Calu3 (cell line): ENCODE results near the gene NEURL3. TPM values are rescaled to one million over a fixed set of nuclear protein-coding genes. Genes with fewer than 3 reads are reported as not detected.

ENCODE experiments used
- BruUV-seq: library from RNA; stranded (reverse); fragments of 400-500 nt; replicated peaks from 2 replicates; lab custom pipeline; 2021; lab: Mats Ljungman, UMichigan
- CTCF ChIA-PET: fragments of 300-600 bp; sonication (Branson Sonifier 250); formaldehyde crosslinking; loops from one replicate; lab custom pipeline; 2022; ENCODE audit warnings: antibody characterized with exemption; lab: Charles Lee
- DNase-seq: peaks from one replicate; pipeline ENCODE4 v3.0.0; 2022
- H3K27ac Mint-ChIP-seq: one replicate; pipeline ENCODE4 v1.8.0; 2022; ENCODE audit warnings: mixed read lengths; ENCODE audit not compliant: unreplicated experiment
- H3K27me3 Mint-ChIP-seq: one replicate; pipeline ENCODE4 v1.8.0; 2022; ENCODE audit warnings: mixed read lengths; ENCODE audit not compliant: unreplicated experiment
- H3K36me3 Mint-ChIP-seq: one replicate; pipeline ENCODE4 v1.8.0; 2022; ENCODE audit warnings: mild to moderate bottlenecking, moderate library complexity, mixed read lengths; ENCODE audit not compliant: insufficient read depth, unreplicated experiment
- H3K4me1 Mint-ChIP-seq: one replicate; pipeline ENCODE4 v1.8.0; 2022; ENCODE audit warnings: mild to moderate bottlenecking, low read depth, mixed read lengths; ENCODE audit not compliant: unreplicated experiment
- H3K4me3 Mint-ChIP-seq: one replicate; pipeline ENCODE4 v1.8.0; 2022; ENCODE audit warnings: mild to moderate bottlenecking, low read depth, moderate library complexity, mixed read lengths; ENCODE audit not compliant: unreplicated experiment
- H3K9me3 Mint-ChIP-seq: one replicate; pipeline ENCODE4 v1.8.0; 2022; ENCODE audit warnings: low read depth, mixed read lengths; ENCODE audit not compliant: unreplicated experiment
- CTCF ChIP-seq: fragments of 200-600 bp; IDR thresholded peaks from one replicate; pipeline ENCODE4 v1.8.0; 2022; ENCODE audit warnings: antibody characterized with exemption; ENCODE audit not compliant: unreplicated experiment
- intact Hi-C: fragments of 100-400 bp; cut with micrococcal nuclease; formaldehyde crosslinking; loops from one replicate; pipeline ENCODE4 v1.10.0; 2022; ENCODE audit not compliant: unreplicated experiment
- total RNA-seq: library from RNA; stranded (reverse); gene quantifications from 2 replicates; pipeline ENCODE4 v1.2.3, GENCODE V29; 2022

Gene NEURL3
- total RNA-seq, 1 experiment from 2014 or later = 18.5 TPM

DNA sequence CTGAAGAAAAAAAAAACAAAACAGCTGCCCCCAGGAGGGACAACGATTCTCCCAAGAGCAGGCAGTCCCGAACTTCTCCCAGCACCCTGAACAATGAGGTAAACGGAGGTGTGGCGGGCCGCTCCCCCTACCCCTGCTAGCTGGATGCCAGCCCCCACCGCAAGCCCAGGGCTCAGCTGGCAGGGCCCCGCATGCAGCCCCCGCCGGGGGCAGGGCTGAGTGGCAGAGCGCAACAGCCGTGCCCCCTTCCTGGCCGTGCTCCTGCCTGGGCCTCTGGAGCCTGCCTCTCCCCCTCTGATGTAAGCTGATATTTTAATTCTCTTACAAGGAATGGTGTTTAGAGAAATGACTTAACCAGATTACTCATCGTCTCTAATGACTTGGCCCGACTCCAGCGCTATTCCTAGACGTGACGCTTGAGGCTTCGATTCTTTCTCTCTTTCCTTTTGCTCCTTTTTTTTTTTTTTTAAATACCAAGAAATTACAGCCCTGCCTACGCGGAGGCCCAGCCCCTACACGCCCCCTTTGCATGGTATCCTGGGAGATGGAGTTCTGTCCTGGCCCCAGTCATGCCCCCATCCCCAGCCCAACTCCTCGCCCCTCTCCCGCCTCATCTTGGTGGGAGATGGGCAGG is 26.8 kb upstream of the NEURL3 start:
- TF ChIP-seq CTCF = no peak
- BruUV-seq = no TSS peak
- no peaks in the 10 kb centered on the region for H3K9me3 Mint-ChIP-seq
- peak overlapping the region; percentile 71 for H3K27ac Mint-ChIP-seq
- H3K27me3 Mint-ChIP-seq = no peaks in the 10 kb centered on the region
- H3K4me1 Mint-ChIP-seq = peaks cover 5% of the 10 kb centered on the region
- intact Hi-C loops = no loop called here
- peaks cover 11% of the 10 kb centered on the region for H3K36me3 Mint-ChIP-seq
- CTCF ChIA-PET = interaction anchor here (0.6 to 1.2 kb wide), 4 partner anchors 23 to 539 kb away, joined by 3 to 5 read pairs (median 4); no protein-coding TSS in a partner anchor
- H3K4me3 Mint-ChIP-seq = peak overlapping the region; percentile 65
- DNase-seq = peak; percentile 89

DNA sequence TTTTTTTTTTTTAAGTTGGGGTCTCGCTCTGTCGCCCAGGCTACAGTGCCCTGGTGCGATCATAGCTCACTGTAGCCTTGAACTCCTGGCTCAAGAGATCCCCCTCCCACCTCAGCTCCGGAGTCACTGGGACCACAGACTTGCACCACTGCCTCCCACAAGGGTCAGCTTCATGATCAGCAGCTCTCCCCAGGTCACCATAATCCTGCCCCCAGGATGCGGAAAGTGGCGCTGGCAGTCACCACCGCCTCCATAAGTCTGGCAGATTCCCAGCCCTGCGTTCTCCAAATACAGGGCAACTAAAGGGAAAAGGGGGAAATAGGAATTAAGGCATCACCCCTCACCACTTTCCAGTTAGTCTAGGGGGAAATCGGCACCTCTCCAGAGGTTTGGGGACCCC is 26.2 kb upstream of the NEURL3 start:
- peak overlapping the region; percentile 65 for H3K4me3 Mint-ChIP-seq
- TF ChIP-seq CTCF = no peak
- intact Hi-C loops = no loop called here
- BruUV-seq = TSS peak; percentile 96
- DNase-seq = no peak
- CTCF ChIA-PET = interaction anchor here (0.6 to 1.2 kb wide), 4 partner anchors 23 to 538 kb away, joined by 3 to 5 read pairs (median 4); no protein-coding TSS in a partner anchor
- peaks cover 5% of the 10 kb centered on the region for H3K4me1 Mint-ChIP-seq
- peaks cover 7% of the 10 kb centered on the region for H3K36me3 Mint-ChIP-seq
- peak overlapping the region; percentile 71 for H3K27ac Mint-ChIP-seq
- H3K9me3 Mint-ChIP-seq = no peaks in the 10 kb centered on the region
- H3K27me3 Mint-ChIP-seq = peaks cover 3% of the 10 kb centered on the region

DNA sequence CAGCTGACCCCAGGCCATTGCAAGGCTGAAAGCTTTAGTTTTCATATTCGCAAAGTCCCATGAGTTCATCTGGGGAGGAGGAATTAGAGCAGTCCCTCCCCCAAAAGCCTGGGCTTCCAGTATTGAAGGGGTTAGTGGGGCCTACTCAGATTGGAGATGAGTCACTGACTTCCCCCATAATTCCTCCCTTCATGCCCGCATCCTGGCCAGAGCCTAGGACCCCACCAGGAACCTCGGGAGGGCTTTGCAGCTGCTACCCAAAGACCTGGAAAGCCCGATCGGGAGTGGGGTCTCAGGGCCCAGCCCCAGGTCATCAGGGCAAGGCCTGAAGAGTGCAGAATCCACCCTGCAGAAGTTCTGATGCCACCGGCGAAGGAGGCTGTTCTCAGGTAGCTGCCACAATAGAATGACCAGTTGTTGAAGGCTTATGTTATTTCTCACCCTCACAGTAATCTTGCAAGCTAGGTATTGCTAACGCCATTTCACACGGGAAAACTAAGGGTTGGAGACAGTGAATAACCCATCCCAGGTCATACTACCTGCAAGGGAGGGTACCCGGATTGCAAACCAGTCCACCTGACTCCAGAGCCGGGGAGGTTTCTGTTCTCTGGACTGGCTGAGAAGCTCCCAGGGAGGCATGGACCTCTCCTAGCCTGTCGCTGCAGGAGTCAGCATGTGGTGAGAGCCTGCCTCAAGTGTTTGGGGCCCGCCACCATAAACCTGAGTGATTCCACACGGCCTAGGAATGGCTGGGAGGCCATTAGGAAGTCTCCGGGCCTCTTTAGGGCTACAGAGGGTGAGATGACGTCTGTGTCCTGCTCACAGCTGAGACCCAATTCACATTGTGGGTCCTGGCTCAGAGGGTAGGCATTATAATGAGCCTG is 25.6 kb upstream of the NEURL3 start:
- H3K4me3 Mint-ChIP-seq = no peak overlapping the region
- H3K36me3 Mint-ChIP-seq = peaks cover 7% of the 10 kb centered on the region
- no peaks in the 10 kb centered on the region for H3K9me3 Mint-ChIP-seq
- CTCF ChIA-PET = interaction anchor here (1.1 to 1.2 kb wide), 2 partner anchors 24 to 52 kb away, joined by 3 to 5 read pairs; no protein-coding TSS in a partner anchor
- peaks cover under 1% of the 10 kb centered on the region for H3K4me1 Mint-ChIP-seq
- no peak for DNase-seq
- no peak overlapping the region for H3K27ac Mint-ChIP-seq
- BruUV-seq = no TSS peak
- no peak for TF ChIP-seq CTCF
- H3K27me3 Mint-ChIP-seq = peaks cover 10% of the 10 kb centered on the region
- intact Hi-C loops = no loop called here

GRCh38 chr2:96530144-96530430 is 24.9 kb upstream of the NEURL3 start:
- H3K36me3 Mint-ChIP-seq = peaks cover 7% of the 10 kb centered on the region
- no peak overlapping the region for H3K4me3 Mint-ChIP-seq
- H3K9me3 Mint-ChIP-seq = no peaks in the 10 kb centered on the region
- BruUV-seq = no TSS peak
- H3K27ac Mint-ChIP-seq = no peak overlapping the region
- CTCF ChIA-PET = interaction anchor here (1.1 kb wide), 1 partner anchor 53 kb away, joined by 3 read pairs; no protein-coding TSS in a partner anchor
- intact Hi-C loops = no loop called here
- peaks cover 14% of the 10 kb centered on the region for H3K27me3 Mint-ChIP-seq
- H3K4me1 Mint-ChIP-seq = no peaks in the 10 kb centered on the region
- no peak for TF ChIP-seq CTCF
- DNase-seq = no peak
